H1 (cell line): ENCODE data around the gene EPRS1. TPM values are rescaled to one million over a fixed set of nuclear protein-coding genes. Genes with fewer than 3 reads are reported as not detected.
A peak's percentile ranks its signal among the peaks of the same experiment; 100 is the strongest.

Source experiments
- CTCF ChIA-PET: fragments of 300-600 bp; sonication (Branson Sonifier 250); formaldehyde crosslinking; loops from one replicate; lab custom pipeline; 2021; ENCODE audit not compliant: partially characterized antibody; lab: Charles Lee
- POLR2A ChIA-PET: fragments of 300-600 bp; sonication (Branson Sonifier 250); formaldehyde crosslinking; loops from one replicate; lab custom pipeline; 2021; ENCODE audit warnings: inconsistent platforms; ENCODE audit not compliant: partially characterized antibody; lab: Charles Lee
- DNase-seq, 2 experiments: peaks; one replicate each; pipeline versions ENCODE4 v3.0.0 to v3.0.0-alpha.2; 2010 to 2022; ENCODE audit warnings: low spot score in 2 of 2, low read depth in 1 of 2, mixed read lengths in 1 of 2
- FAIRE-seq: peaks from 2 replicates; lab custom pipeline; 2011; peaks lifted over from hg19 to GRCh38; lab: Jason Lieb, UNC
- H2AFZ ChIP-seq: 2 replicates; pipeline ENCODE4 v1.8.1; 2012; ENCODE audit warnings: low read length, inconsistent platforms
- H2AK5ac ChIP-seq: 2 replicates; pipeline ENCODE4 v1.6.1; 2013; ENCODE audit warnings: low read depth, low read length
- H2BK120ac ChIP-seq: replicated peaks from 2 replicates; pipeline ENCODE3; 2013; ENCODE audit warnings: low read depth, low read length, inconsistent platforms
- H2BK12ac ChIP-seq: 2 replicates; pipeline ENCODE4 v1.6.1; 2013; ENCODE audit warnings: low read depth, low read length
- H2BK15ac ChIP-seq: 2 replicates; pipeline ENCODE4 v1.6.1; 2013; ENCODE audit warnings: low read length
- H2BK20ac ChIP-seq: 2 replicates; pipeline ENCODE4 v1.6.1; 2013; ENCODE audit warnings: low read length
- H2BK5ac ChIP-seq: 2 replicates; pipeline ENCODE4 v1.6.1; 2013; ENCODE audit warnings: low read depth, low read length
- H3K14ac ChIP-seq: 2 replicates; pipeline ENCODE4 v1.6.1; 2013; ENCODE audit warnings: inconsistent platforms; ENCODE audit not compliant: insufficient read length
- H3K18ac ChIP-seq: 2 replicates; pipeline ENCODE4 v1.6.1; 2013; ENCODE audit warnings: low read length; ENCODE audit errors: extremely low read depth
- H3K23ac ChIP-seq: 2 replicates; pipeline ENCODE4 v1.6.1; 2013; ENCODE audit warnings: inconsistent platforms; ENCODE audit not compliant: insufficient read length
- H3K23me2 ChIP-seq: 2 replicates; pipeline ENCODE4 v1.6.1; 2013; ENCODE audit warnings: low read depth, low read length
- H3K27ac ChIP-seq: 2 replicates; pipeline ENCODE4 v1.6.1; 2011; ENCODE audit warnings: low read depth, low read length, inconsistent platforms
- H3K27me3 ChIP-seq, 4 experiments: replicated peaks in 1 of 4; 1 replicate in 1 of 4; 2 replicates in 3 of 4; pipeline versions ENCODE4 v1.6.1 to v1.8.1; 2011 to 2013; ENCODE audit warnings: low read length in 3 of 4, mild to moderate bottlenecking in 3 of 4, inconsistent platforms in 2 of 4, mixed read lengths in 2 of 4, moderate library complexity in 1 of 4; ENCODE audit not compliant: control insufficient read depth in 3 of 4, insufficient read depth in 3 of 4; ENCODE audit errors: extremely low read depth in 1 of 4
- H3K36me3 ChIP-seq, 4 experiments: 2 replicates each; pipeline versions ENCODE4 v1.6.1 to v1.8.1; 2011 to 2013; ENCODE audit warnings: mild to moderate bottlenecking in 4 of 4, low read length in 3 of 4, moderate library complexity in 2 of 4, control low read depth in 1 of 4, inconsistent platforms in 1 of 4; ENCODE audit not compliant: insufficient read depth in 4 of 4, control insufficient read depth in 2 of 4
- H3K4ac ChIP-seq: replicated peaks from 2 replicates; pipeline ENCODE3; 2013; ENCODE audit warnings: low read length, low read depth, mixed read lengths, inconsistent platforms; ENCODE audit not compliant: insufficient read length
- H3K4me1 ChIP-seq, 4 experiments: replicated peaks in 1 of 4; 1 replicate in 1 of 4; 2 replicates in 3 of 4; pipeline versions ENCODE4 v1.6.1 to v1.8.1; 2011 to 2013; ENCODE audit warnings: low read length in 3 of 4, inconsistent platforms in 2 of 4, mixed read lengths in 1 of 4; ENCODE audit not compliant: insufficient read depth in 4 of 4, control insufficient read depth in 3 of 4
- H3K4me2 ChIP-seq, 2 experiments: 2 replicates each; pipeline versions ENCODE4 v1.6.1 to v1.8.1; 2011 to 2013; ENCODE audit warnings: low read depth in 2 of 2, low read length in 2 of 2, control low read depth in 1 of 2, inconsistent platforms in 1 of 2, mild to moderate bottlenecking in 1 of 2; ENCODE audit not compliant: insufficient read depth in 1 of 2
- H3K4me3 ChIP-seq, 4 experiments: fragments of 200-600, 300-600 bp in 1 of 4; sonication (generic), shearing (Covaris generic), sonication (Bioruptor Twin) in 1 of 4; 2 replicates each; pipeline versions ENCODE4 v1.5.1 to v1.8.1; 2011 to 2016; ENCODE audit warnings: low read length in 4 of 4, low read depth in 3 of 4, control low read depth in 2 of 4, inconsistent platforms in 2 of 4, mild to moderate bottlenecking in 2 of 4, mixed read lengths in 1 of 4, moderate library complexity in 1 of 4; ENCODE audit not compliant: insufficient read depth in 2 of 4; ENCODE audit errors: extremely low read depth in 1 of 4
- H3K56ac ChIP-seq: replicated peaks from 2 replicates; pipeline ENCODE3; 2013; ENCODE audit warnings: low read depth, mild to moderate bottlenecking, mixed read lengths, low read length, inconsistent platforms; ENCODE audit not compliant: insufficient read length
- H3K79me1 ChIP-seq: 2 replicates; pipeline ENCODE4 v1.6.1; 2013; ENCODE audit warnings: low read depth, low read length, control low read depth
- H3K79me2 ChIP-seq, 2 experiments: 2 replicates each; pipeline versions ENCODE4 v1.6.1 to v1.8.1; 2012 to 2013; ENCODE audit warnings: low read length in 2 of 2, mild to moderate bottlenecking in 2 of 2, inconsistent platforms in 1 of 2; ENCODE audit not compliant: insufficient read depth in 2 of 2, control insufficient read depth in 1 of 2
- H3K9ac ChIP-seq, 4 experiments: replicated peaks in 1 of 4; 1 replicate in 1 of 4; 2 replicates in 3 of 4; pipeline versions ENCODE4 v1.6.1 to v1.8.1; 2011 to 2013; ENCODE audit warnings: low read depth in 3 of 4, low read length in 3 of 4, control low read depth in 2 of 4, mild to moderate bottlenecking in 2 of 4, moderate library complexity in 2 of 4, inconsistent platforms in 1 of 4; ENCODE audit errors: extremely low read depth in 1 of 4
- H3K9me3 ChIP-seq, 2 experiments: 2 replicates each; pipeline versions ENCODE4 v1.6.1 to v1.8.1; 2012 to 2013; ENCODE audit warnings: mild to moderate bottlenecking in 2 of 2, moderate library complexity in 2 of 2, control low read depth in 1 of 2, inconsistent platforms in 1 of 2, low read depth in 1 of 2, low read length in 1 of 2, mixed read lengths in 1 of 2; ENCODE audit not compliant: insufficient read depth in 2 of 2
- H4K20me1 ChIP-seq, 2 experiments: replicated peaks in 1 of 2; 2 replicates each; pipeline versions ENCODE3 to v1.8.1; 2011 to 2013; ENCODE audit warnings: inconsistent platforms in 2 of 2, low read length in 2 of 2, mild to moderate bottlenecking in 1 of 2; ENCODE audit not compliant: insufficient read depth in 2 of 2, control insufficient read depth in 1 of 2
- H4K5ac ChIP-seq: 2 replicates; pipeline ENCODE4 v1.6.1; 2013; ENCODE audit warnings: low read length, low read depth, mixed read lengths, inconsistent platforms; ENCODE audit not compliant: insufficient read length
- H4K8ac ChIP-seq: 2 replicates; pipeline ENCODE4 v1.8.0; 2013; ENCODE audit warnings: mild to moderate bottlenecking, moderate library complexity, low read length, inconsistent platforms; ENCODE audit not compliant: insufficient read depth; ENCODE audit errors: extremely low read depth
- H4K91ac ChIP-seq: replicated peaks from 2 replicates; pipeline ENCODE3; 2013; ENCODE audit warnings: low read length, mixed read lengths, inconsistent platforms; ENCODE audit not compliant: insufficient read length
- CBX8 ChIP-seq: fragments of 300-800, 300-1000 bp; sonication (generic); IDR thresholded peaks from 2 replicates; pipeline ENCODE4 v1.7.1; 2016; ENCODE audit warnings: low read depth, low read length, borderline replicate concordance
- CREB1 ChIP-seq: IDR thresholded peaks from 2 replicates; pipeline ENCODE4 v1.6.1; 2012; ENCODE audit warnings: inconsistent platforms
- CTBP2 ChIP-seq: IDR thresholded peaks from 2 replicates; pipeline ENCODE4 v1.7.0; 2011; ENCODE audit warnings: borderline replicate concordance, mild to moderate bottlenecking, moderate library complexity, mixed read lengths, low read length; ENCODE audit not compliant: insufficient read depth, insufficient read length
- EGR1 ChIP-seq: IDR thresholded peaks from 2 replicates; pipeline ENCODE4 v1.6.1; 2011; ENCODE audit warnings: low read depth, low read length, borderline replicate concordance
- EP300 ChIP-seq, 2 experiments: IDR thresholded peaks; 1 replicate in 1 of 2; 2 replicates in 1 of 2; pipeline ENCODE4 v1.6.1; 2011 to 2012; ENCODE audit warnings: low read depth in 2 of 2, low read length in 2 of 2, mild to moderate bottlenecking in 2 of 2, borderline replicate concordance in 1 of 2, inconsistent platforms in 1 of 2, moderate library complexity in 1 of 2
- GABPA ChIP-seq: IDR thresholded peaks from 2 replicates; pipeline ENCODE4 v1.6.1; 2011; ENCODE audit warnings: mild to moderate bottlenecking, low read length, moderate library complexity, borderline replicate concordance; ENCODE audit not compliant: insufficient read depth
- JUN ChIP-seq: IDR thresholded peaks from 2 replicates; pipeline ENCODE4 v1.6.1; 2011; ENCODE audit warnings: low read depth, mild to moderate bottlenecking, improper control_type of control experiment, low read length
- MAFK ChIP-seq: IDR thresholded peaks from 2 replicates; pipeline ENCODE4 v1.6.1; 2012; ENCODE audit warnings: low read depth, mild to moderate bottlenecking, improper control_type of control experiment, low read length
- PHF8 ChIP-seq: fragments of 200-600 bp; sonication (generic); conservative IDR thresholded peaks from 2 replicates; pipeline ENCODE4 v1.7.1; 2012; ENCODE audit warnings: low read depth, mild to moderate bottlenecking, inconsistent platforms, low read length, moderate library complexity
- SP1 ChIP-seq: IDR thresholded peaks from 2 replicates; pipeline ENCODE4 v1.6.1; 2011; ENCODE audit warnings: low read depth, low read length
- TBP ChIP-seq: IDR thresholded peaks from 2 replicates; pipeline ENCODE4 v1.6.1; 2011; ENCODE audit warnings: low read depth, low read length, improper control_type of control experiment
- TEAD4 ChIP-seq: IDR thresholded peaks from 2 replicates; pipeline ENCODE4 v1.6.1; 2012; ENCODE audit warnings: low read depth, low read length, inconsistent platforms, mixed read lengths
- WGBS, 2 experiments: shearing (Covaris generic) in 1 of 2; methylation state at CpG; one replicate each; pipeline versions ENCODE4 v1.1.6 to v1.1.7; 2013 to 2015; ENCODE audit warnings: low lambda C conversion rate in 2 of 2, mixed read lengths in 2 of 2, inconsistent platforms in 1 of 2, low coverage in 1 of 2, missing lambda C conversion rate in 1 of 2; ENCODE audit not compliant: insufficient replicate concordance in 2 of 2, insufficient coverage in 1 of 2, insufficient read length in 1 of 2; ENCODE audit errors: extremely low coverage in 1 of 2, missing lambda C conversion rate in 1 of 2; 5-methylcytosine and 5-hydroxymethylcytosine counted together
- polyA plus RNA-seq, 7 experiments: library from polyadenylated mRNA; depleted of rRNA in 3 of 7; stranded (reverse) in 5 of 7; unstranded in 2 of 7; fragments of >200 nt in 5 of 7; fragments of 200-250 nt in 2 of 7; gene quantifications; 1 replicate in 5 of 7; 2 replicates in 1 of 7; 4 replicates in 1 of 7; pipeline versions ENCODE4 v1.2.1 to v1.2.3, GENCODE V29; 2011 to 2013; ENCODE audit warnings: missing spikeins in 2 of 7, mixed read lengths in 2 of 7
- total RNA-seq: library from RNA; stranded (reverse); fragmentation: NEBNext Ultra II Directional; extraction: Animal tissue kit (Norgen Biotek cat#: 25700); gene quantifications from 2 replicates; pipeline ENCODE4 v1.2.1, GENCODE V29; 2021

The EPRS1 gene
- total and polyA plus RNA-seq, 2 of the 8 experiments (the other 6 are each of a cell fraction or from before 2014, with no cell fraction given), result 38.4 to 171 TPM

- Histone ChIP-seq H3K4me1 (peaks cover 0 to 3% (median 0%) of the 10 kb centered on the region in 4 experiments; a peak in 2 of 7 replicates), H2BK20ac (no peak overlapping the region), H2BK15ac (no peak overlapping the region), H3K56ac (no peak overlapping the region), H2AFZ (peak overlapping the region; percentile 35; the same call in 1 of the 2 replicates), H3K79me1 (no peaks in the 10 kb centered on the region), H3K27ac (no peak overlapping the region), H3K14ac (no peak overlapping the region), H2BK12ac (no peak overlapping the region), H3K18ac (no peak overlapping the region), H3K79me2 (peaks cover 0 to 12% of the 10 kb centered on the region in 2 experiments; a peak in 2 of 4 replicates), H4K20me1 (peaks cover 0 to 2% of the 10 kb centered on the region in 2 experiments), H3K36me3 (peaks cover 0 to 15% (median 6%) of the 10 kb centered on the region in 4 experiments; a peak in 3 of 8 replicates), H3K4me3 (peak overlapping the region in 2 of 4 experiments; percentile 78 to 97; a peak in 1 of 8 replicates), H2AK5ac (no peak overlapping the region), H4K91ac (no peak overlapping the region), H3K23me2 (peaks cover 9% of the 10 kb centered on the region), H3K4ac (no peak overlapping the region), H4K8ac (no peak overlapping the region), H3K27me3 (no peaks in the 10 kb centered on the region), H3K4me2 (peak overlapping the region; percentile 24 to 77; a peak in 2 of 4 replicates), H3K9me3 (no peaks in the 10 kb centered on the region), H4K5ac (no peak overlapping the region), H2BK120ac (no peak overlapping the region), H2BK5ac (no peak overlapping the region), H3K9ac (no peak overlapping the region), H3K23ac (no peak overlapping the region)
- CTCF ChIA-PET, result interaction anchor here (1.0 to 2.5 kb wide), 4 partner anchors 19 to 105 kb away, joined by 3 to 8 read pairs (median 5); no protein-coding TSS in a partner anchor
- 39% methylated on average over 12 of the region's 12 CpGs; no CpG with 5 or more reads in 1 of the 2 experiments for WGBS, 2 experiments
- POLR2A ChIA-PET, result interaction anchor here (1.0 kb wide), 1 partner anchor 29 kb away, joined by 3 read pairs; no protein-coding TSS in a partner anchor
- no peak for DNase-seq
- FAIRE-seq, result no peak
- TF ChIP-seq SP1, result peak; percentile 94
- TF ChIP-seq PHF8, result no peak
- TF ChIP-seq CREB1, result no peak
- no peak for TF ChIP-seq GABPA
- TF ChIP-seq CTBP2, result no peak
- 0 out of 2 replicates have a peak, but pooled peaks have one; percentile 13 for TF ChIP-seq EGR1
- TF ChIP-seq CBX8, result no peak
- TF ChIP-seq JUN, result no peak
- TF ChIP-seq TEAD4, result no peak
- TF ChIP-seq TBP, result no peak
- TF ChIP-seq EP300 (IDR thresholded peaks at IDR 0.05; ENCODE audit: borderline replicate concordance in 1 of 2, low read depth in 2 of 2, low read length in 2 of 2), result no peak
- TF ChIP-seq MAFK, result no peak
Measured at GRCh38 chr1:220093361-220094015, 47.2 kb upstream of the EPRS1 start.
